K562 (cell line): ENCODE data around the gene BCL2L1. TPM values are rescaled to one million over a fixed set of nuclear protein-coding genes. Genes with fewer than 3 reads are reported as not detected.

Source experiments
- ATAC-seq: fragments of 200-7000 bp; cut with Tn5 transposase; 3 replicates; pipeline ENCODE4 v1.9.1; 2020; ENCODE audit warnings: moderate library complexity
- BruUV-seq: library from RNA; stranded (reverse); fragments of 400-500 nt; replicated peaks from 2 replicates; lab custom pipeline; 2021; lab: Mats Ljungman, UMichigan
- CTCF ChIA-PET: fragments of 300-600 bp; formaldehyde crosslinking; extraction: SDS; loops from one replicate; lab custom pipeline; 2021; ENCODE audit warnings: low intra/inter-chr PET ratio; lab: Yijun Ruan, JAX
- POLR2A ChIA-PET: fragments of 300-600, 350-650 bp; sonication (Branson Sonifier 250); formaldehyde crosslinking; extraction: SDS; loops from one replicate; lab custom pipeline; 2021; ENCODE audit warnings: antibody characterized with exemption, inconsistent platforms; lab: Yijun Ruan, JAX
- DNase-seq, 4 experiments: peaks; one replicate each; pipeline versions ENCODE4 v3.0.0 to v3.0.0-alpha.2; 2011 to 2018; ENCODE audit warnings: low spot score in 3 of 4, mixed read lengths in 3 of 4; ENCODE audit errors: extremely low read depth in 1 of 4
- FAIRE-seq: peaks from 2 replicates; lab custom pipeline; 2011; peaks lifted over from hg19 to GRCh38; lab: Jason Lieb, UNC
- H2AFZ ChIP-seq: 2 replicates; pipeline ENCODE4 v1.6.0; 2011; ENCODE audit warnings: low read depth, low read length, control low read depth, inconsistent platforms
- H3K27ac ChIP-seq: fragments of 200-600 bp; 3 replicates; pipeline ENCODE4 v1.8.0; 2011; ENCODE audit warnings: low read depth, mild to moderate bottlenecking, control low read depth, inconsistent platforms, low read length, moderate library complexity, mixed read lengths; ENCODE audit errors: extremely low read depth
- H3K27me3 ChIP-seq, 2 experiments: fragments of 300-600 bp in 1 of 2; 2 replicates in 1 of 2; 3 replicates in 1 of 2; pipeline versions ENCODE4 v1.6.0 to v1.8.0; 2011; ENCODE audit warnings: inconsistent platforms in 2 of 2, low read length in 2 of 2, mild to moderate bottlenecking in 1 of 2, mixed read lengths in 1 of 2, moderate library complexity in 1 of 2; ENCODE audit not compliant: control insufficient read depth in 2 of 2, insufficient read depth in 2 of 2
- H3K36me3 ChIP-seq: fragments of 300-600 bp; 3 replicates; pipeline ENCODE4 v1.8.0; 2011; ENCODE audit warnings: mild to moderate bottlenecking, low read length, inconsistent platforms; ENCODE audit not compliant: control insufficient read depth, insufficient read depth
- H3K4me1 ChIP-seq, 2 experiments: fragments of 200-600 bp in 1 of 2; replicated peaks in 1 of 2; 2 replicates in 1 of 2; 3 replicates in 1 of 2; pipeline versions ENCODE4 v1.5.1 to v1.8.0; 2011; ENCODE audit warnings: inconsistent platforms in 2 of 2, low read length in 2 of 2, mild to moderate bottlenecking in 1 of 2, mixed read lengths in 1 of 2, moderate library complexity in 1 of 2; ENCODE audit not compliant: control insufficient read depth in 2 of 2, insufficient read depth in 2 of 2
- H3K4me2 ChIP-seq: 2 replicates; pipeline ENCODE4 v1.6.1; 2011; ENCODE audit warnings: low read length, control low read depth, inconsistent platforms, mixed read lengths; ENCODE audit not compliant: insufficient read depth
- H3K4me3 ChIP-seq: fragments of 200-600 bp; sonication (generic), shearing (Covaris generic); 2 replicates; pipeline ENCODE4 v1.5.1; 2016; ENCODE audit warnings: control low read depth, inconsistent platforms
- H3K79me2 ChIP-seq: fragments of 200-600 bp; 3 replicates; pipeline ENCODE4 v1.8.0; 2011; ENCODE audit warnings: low read length, inconsistent platforms; ENCODE audit not compliant: control insufficient read depth, insufficient read depth
- H3K9ac ChIP-seq, 2 experiments: 2 replicates each; pipeline versions ENCODE4 v1.6.0 to v1.6.1; 2011; ENCODE audit warnings: low read depth in 2 of 2, low read length in 2 of 2, control low read depth in 1 of 2, inconsistent platforms in 1 of 2, mild to moderate bottlenecking in 1 of 2, mixed read lengths in 1 of 2; ENCODE audit not compliant: insufficient read depth in 1 of 2
- H3K9me1 ChIP-seq: one replicate; pipeline ENCODE4 v1.6.0; 2011; ENCODE audit warnings: inconsistent platforms, mild to moderate bottlenecking, low read length, moderate library complexity; ENCODE audit not compliant: control insufficient read depth, insufficient read depth
- H3K9me3 ChIP-seq: replicated peaks from 2 replicates; pipeline ENCODE4 v1.5.1; 2011; ENCODE audit warnings: low read depth, low read length, inconsistent platforms; ENCODE audit not compliant: control insufficient read depth, insufficient read depth
- H4K20me1 ChIP-seq: replicated peaks from 2 replicates; pipeline ENCODE4 v1.6.1; 2011; ENCODE audit warnings: low read length, inconsistent platforms, mixed read lengths; ENCODE audit not compliant: control insufficient read depth, insufficient read depth
- KDM5B ChIP-seq: fragments of 200-600 bp; sonication (generic); IDR thresholded peaks from 2 replicates; pipeline ENCODE4 v1.6.1; 2012; ENCODE audit warnings: low read depth, mild to moderate bottlenecking, moderate library complexity, low read length, control low read depth, inconsistent platforms; ENCODE audit not compliant: insufficient replicate concordance
- MEF2A ChIP-seq: IDR thresholded peaks from 2 replicates; pipeline ENCODE4 v1.6.1; 2011; ENCODE audit warnings: low read depth, mild to moderate bottlenecking, low read length, moderate library complexity; ENCODE audit not compliant: control insufficient read depth
- MLX ChIP-seq, 2 experiments: fragments of 450-650 bp in 1 of 2; sonication (generic) in 1 of 2; formaldehyde crosslinking; conservative IDR thresholded peaks; 2 replicates each; pipeline versions ENCODE4 v1.4.0 to v1.8.1; 2020 to 2022; ENCODE audit warnings: mild to moderate bottlenecking in 1 of 2, missing genetic modification reagents in 1 of 2
- SP1 ChIP-seq: sonication (generic); formaldehyde crosslinking; IDR thresholded peaks from 2 replicates; pipeline ENCODE4 v1.8.1; 2022; ENCODE audit warnings: mild to moderate bottlenecking, missing genetic modification reagents
- TFE3 ChIP-seq: fragments of 450-650 bp; formaldehyde crosslinking; IDR thresholded peaks from 2 replicates; pipeline ENCODE4 v1.4.0; 2020; ENCODE audit warnings: mild to moderate bottlenecking, mixed read lengths
- ZNF609 ChIP-seq: sonication (generic); formaldehyde crosslinking; IDR thresholded peaks from 2 replicates; pipeline ENCODE4 v1.8.1; 2023; ENCODE audit warnings: missing genetic modification reagents, mild to moderate bottlenecking, borderline replicate concordance
- WGBS: fragments of 100-300 bp; shearing (Covaris generic); methylation state at CpG from one replicate; pipeline ENCODE4 v1.1.6; 2016; ENCODE audit warnings: low coverage, mixed read lengths; ENCODE audit not compliant: insufficient coverage; ENCODE audit errors: missing lambda C conversion rate; 5-methylcytosine and 5-hydroxymethylcytosine counted together
- in situ Hi-C: fragments of 300-500 bp; cut with MboI; formaldehyde crosslinking; loops from 4 replicates; pipeline ENCODE4 v1.15.0; 2018; ENCODE audit warnings: inconsistent platforms, mixed read lengths
- intact Hi-C: fragments of 100-400 bp; cut with micrococcal nuclease; formaldehyde crosslinking; loops from 2 replicates; pipeline ENCODE4 v1.14.2; 2022
- polyA plus RNA-seq, 8 experiments: library from polyadenylated mRNA; depleted of rRNA in 4 of 8; stranded (reverse) in 5 of 8; unstranded in 3 of 8; fragments of >200 nt; fragmentation: Nextera tagmentation in 2 of 8; fragmentation: Illumina TruSeq in 1 of 8; extraction: Ambion mirVana in 2 of 8; extraction: Trizol in 1 of 8; gene quantifications; 2 replicates each; pipeline versions ENCODE4 v1.2.1 to v1.2.3, GENCODE V29; 2011 to 2014; ENCODE audit warnings: inconsistent platforms in 1 of 8, missing spikeins in 1 of 8
- total RNA-seq, 7 experiments: library from RNA; depleted of rRNA in 6 of 7; stranded (reverse); fragments of >200 nt in 6 of 7; fragmentation: Illumina TruSeq in 2 of 7; extraction: Trizol in 2 of 7; gene quantifications; 2 replicates each; pipeline versions ENCODE4 v1.2.1 to v1.2.3, GENCODE V29; 2011 to 2021; ENCODE audit warnings: low replicate concordance in 1 of 7
- TF ChIP-seq, protein P1 (sequence below), 2 experiments: fragments of 450-650 bp in 1 of 2; IDR thresholded peaks; 2 replicates each; pipeline ENCODE4 v1.6.1; 2011 to 2017; ENCODE audit warnings: low read depth in 2 of 2, antibody characterized with exemption in 1 of 2, borderline replicate concordance in 1 of 2, low read length in 1 of 2, mild to moderate bottlenecking in 1 of 2, mixed read lengths in 1 of 2; ENCODE audit not compliant: control insufficient read depth in 1 of 2

BCL2L1 gene
- total and polyA plus RNA-seq, 9 of the 15 experiments (the other 6 are each of a cell fraction or from before 2014, with no cell fraction given) = 3.3 to 182 (median 120) TPM

- TSS peak; percentile 63 for BruUV-seq
- Histone ChIP-seq H3K4me3 (peak overlapping the region; percentile 88), H3K9me1 (no peaks in the 10 kb centered on the region), H3K4me1 (peaks cover 14 to 26% of the 10 kb centered on the region in 2 experiments; a peak in 4 of 5 replicates), H3K27ac (peak overlapping the region; percentile 92; the same call in 2 of the 3 replicates), H3K36me3 (peaks cover 52% of the 10 kb centered on the region), H3K9ac (peak overlapping the region; percentile 92 to 94), H3K9me3 (no peaks in the 10 kb centered on the region), H3K27me3 (no peaks in the 10 kb centered on the region), H3K79me2 (peaks cover 67% of the 10 kb centered on the region), H3K4me2 (peak overlapping the region; percentile 95), H4K20me1 (peaks cover 10% of the 10 kb centered on the region), H2AFZ (no peak overlapping the region)
- ATAC-seq = no peak
- FAIRE-seq = no peak
- ChIA-PET CTCF (interaction anchor here (0.5 to 3.0 kb wide), 3 partner anchors 25 to 87 kb away, joined by 3 to 66 read pairs (median 3); no protein-coding TSS in a partner anchor), POLR2A (interaction anchor here (0.8 to 2.8 kb wide), 8 partner anchors 10 to 117 kb away, joined by 3 to 11 read pairs (median 4); partner anchors contain the start of gene ID1)
- WGBS = 0% methylated on average over 22 of the region's 22 CpGs
- peak in 1 of 4 experiments; percentile 24 for DNase-seq
- in situ Hi-C loops (loop anchor here (10.0 kb wide), 1 partner anchor 57 kb away; no protein-coding TSS in a partner anchor), intact Hi-C loops (loop anchor here (2.0 kb wide), 4 partner anchors 15 to 161 kb away; no protein-coding TSS in a partner anchor)
- no peak for TF ChIP-seq TFE3 (CRISPR knock-in tag)
- peak; percentile 43 for TF ChIP-seq KDM5B
- 0 out of 2 replicates have a peak, but pooled peaks have one; percentile 37 for TF ChIP-seq ZNF609 (CRISPR knock-in tag)
- TF ChIP-seq MLX (CRISPR knock-in tag; conservative IDR thresholded peaks at IDR 0.05) = no peak
- TF ChIP-seq, protein P1, sequence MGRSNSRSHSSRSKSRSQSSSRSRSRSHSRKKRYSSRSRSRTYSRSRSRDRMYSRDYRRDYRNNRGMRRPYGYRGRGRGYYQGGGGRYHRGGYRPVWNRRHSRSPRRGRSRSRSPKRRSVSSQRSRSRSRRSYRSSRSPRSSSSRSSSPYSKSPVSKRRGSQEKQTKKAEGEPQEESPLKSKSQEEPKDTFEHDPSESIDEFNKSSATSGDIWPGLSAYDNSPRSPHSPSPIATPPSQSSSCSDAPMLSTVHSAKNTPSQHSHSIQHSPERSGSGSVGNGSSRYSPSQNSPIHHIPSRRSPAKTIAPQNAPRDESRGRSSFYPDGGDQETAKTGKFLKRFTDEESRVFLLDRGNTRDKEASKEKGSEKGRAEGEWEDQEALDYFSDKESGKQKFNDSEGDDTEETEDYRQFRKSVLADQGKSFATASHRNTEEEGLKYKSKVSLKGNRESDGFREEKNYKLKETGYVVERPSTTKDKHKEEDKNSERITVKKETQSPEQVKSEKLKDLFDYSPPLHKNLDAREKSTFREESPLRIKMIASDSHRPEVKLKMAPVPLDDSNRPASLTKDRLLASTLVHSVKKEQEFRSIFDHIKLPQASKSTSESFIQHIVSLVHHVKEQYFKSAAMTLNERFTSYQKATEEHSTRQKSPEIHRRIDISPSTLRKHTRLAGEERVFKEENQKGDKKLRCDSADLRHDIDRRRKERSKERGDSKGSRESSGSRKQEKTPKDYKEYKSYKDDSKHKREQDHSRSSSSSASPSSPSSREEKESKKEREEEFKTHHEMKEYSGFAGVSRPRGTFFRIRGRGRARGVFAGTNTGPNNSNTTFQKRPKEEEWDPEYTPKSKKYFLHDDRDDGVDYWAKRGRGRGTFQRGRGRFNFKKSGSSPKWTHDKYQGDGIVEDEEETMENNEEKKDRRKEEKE (IDR thresholded peaks at IDR 0.05; ENCODE audit: borderline replicate concordance in 1 of 2, control insufficient read depth in 1 of 2, low read depth in 2 of 2, low read length in 1 of 2) = no peak
- no peak for TF ChIP-seq MEF2A
- 0 out of 2 replicates have a peak, but pooled peaks have one; percentile 36 for TF ChIP-seq SP1 (CRISPR knock-in tag)
Measured at GRCh38 chr20:31721408-31722256, 1.0 kb downstream of the BCL2L1 start.
